Right lobe of liver (tissue), 6 donors: ENCODE data around the gene PSKH1. TPM values are rescaled to one million over a fixed set of nuclear protein-coding genes. Genes with fewer than 3 reads are reported as not detected.

Experiments
- ATAC-seq, 4 donors: fragments of 200-7000 bp; cut with Tn5 transposase; one replicate each; pipeline ENCODE4 v1.9.1; 2020; ENCODE audit warnings: mild to moderate bottlenecking in 4 of 4, moderate library complexity in 4 of 4
- DNase-seq, 3 donors: peaks; one replicate each; pipeline ENCODE4 v3.0.0-alpha.2; 2020
- H3K27ac ChIP-seq, 3 donors: fragments of 200-600 bp; one replicate each; pipeline ENCODE4 v1.8.0; 2022
- H3K27me3 ChIP-seq, 2 donors: fragments of 200-600 bp; one replicate each; pipeline ENCODE4 v1.8.0; 2022
- H3K36me3 ChIP-seq, 4 donors: fragments of 200-600 bp; sonication (generic) in 1 of 4; one replicate each; pipeline versions ENCODE4 v1.5.1 to v1.8.0; 2017 to 2022; ENCODE audit warnings: control low read depth in 1 of 4
- H3K4me1 ChIP-seq, 4 donors: fragments of 200-600 bp; sonication (generic) in 1 of 4; one replicate each; pipeline versions ENCODE4 v1.5.1 to v1.8.0; 2017 to 2022; ENCODE audit warnings: control low read depth in 1 of 4
- H3K4me3 ChIP-seq, 3 donors: fragments of 200-600 bp; one replicate each; pipeline ENCODE4 v1.8.0; 2022
- H3K9me3 ChIP-seq, 4 donors: fragments of 200-600 bp; sonication (generic) in 1 of 4; one replicate each; pipeline versions ENCODE4 v1.5.1 to v1.8.0; 2017 to 2022; ENCODE audit warnings: control low read depth in 1 of 4
- CTCF ChIP-seq, 4 donors: fragments of 200-600 bp in 3 of 4; fragments of 450-650 bp in 1 of 4; IDR thresholded peaks; one replicate each; pipeline versions ENCODE4 v1.5.1 to v1.8.0; 2016 to 2022; ENCODE audit warnings: antibody characterized with exemption in 4 of 4, mild to moderate bottlenecking in 2 of 4
- POLR2A ChIP-seq: fragments of 450-650 bp; IDR thresholded peaks from one replicate; pipeline ENCODE4 v1.6.1; 2017; ENCODE audit warnings: antibody characterized with exemption, mild to moderate bottlenecking
- WGBS: methylation state at CpG from one replicate; pipeline ENCODE4 v1.1.6; 2018; ENCODE audit warnings: low coverage, low lambda C conversion rate; ENCODE audit not compliant: insufficient coverage; ENCODE audit errors: missing lambda C conversion rate; 5-methylcytosine and 5-hydroxymethylcytosine counted together
- intact Hi-C, 2 donors: fragments of 100-400 bp; cut with DNase I; formaldehyde crosslinking; loops; one replicate each; pipeline versions ENCODE4 v1.11.2 to v1.14.1; 2022
- total RNA-seq, 6 experiments: library from RNA; depleted of rRNA in 2 of 6; stranded (reverse); fragments of >200 nt in 2 of 6; fragmentation: NEBNext Ultra II Directional in 3 of 6; extraction: Animal tissue kit (Norgen Biotek cat#: 25700) in 3 of 6; gene quantifications; one replicate each; pipeline versions ENCODE4 v1.1.0 to v1.2.4, GENCODE V29; 2016 to 2023
- donor health status: DM: no; HTN: yes; CAD: no.
- donor health status: DM: no; HTN: no; CAD: no.
- donor health status: DM: no; HTN: no; CAD: no.
- donor health status: DM: no; HTN: yes; CAD: no.
- donor health status: DM: no; HTN: yes; CAD: no.

The PSKH1 gene
- total RNA-seq, 6 experiments from 2014 or later: 6.7 to 22.6 (median 13.2) TPM

- DNase-seq: no peak
- WGBS: 100% methylated on average over 5 of the region's 20 CpGs
- Histone ChIP-seq H3K4me1 (peaks cover 0 to 24% (median 14%) of the 10 kb centered on the region in 4 donors), H3K27me3 (no peaks in the 10 kb centered on the region), H3K4me3 (no peak overlapping the region), H3K27ac (no peak overlapping the region), H3K9me3 (no peaks in the 10 kb centered on the region), H3K36me3 (peaks cover 0 to 36% (median 14%) of the 10 kb centered on the region in 4 donors)
- ATAC-seq: no peak
- TF ChIP-seq POLR2A: no peak
- no peak for TF ChIP-seq CTCF (IDR thresholded peaks at IDR 0.05)
- intact Hi-C loops: no loop called here
Measured at GRCh38 chr16:67946128-67946569, 53.1 kb downstream of the PSKH1 start.

GRCh38 chr16:67946966-67947558, 54.0 kb downstream of the PSKH1 start:
- Histone ChIP-seq H3K4me3 (no peak overlapping the region), H3K36me3 (peaks cover 0 to 41% (median 18%) of the 10 kb centered on the region in 4 donors), H3K27me3 (no peaks in the 10 kb centered on the region), H3K27ac (no peak overlapping the region), H3K9me3 (no peaks in the 10 kb centered on the region), H3K4me1 (peaks cover 0 to 17% (median 10%) of the 10 kb centered on the region in 4 donors)
- TF ChIP-seq CTCF (IDR thresholded peaks at IDR 0.05): no peak
- TF ChIP-seq POLR2A: no peak
- DNase-seq: no peak
- intact Hi-C loops: no loop called here
- no peak for ATAC-seq
- WGBS: no CpG with 5 or more reads among the region's 28 CpGs

GRCh38 chr16:67948015-67948414, 55.0 kb downstream of the PSKH1 start:
- 90% methylated on average over 12 of the region's 15 CpGs for WGBS

GRCh38 chr16:67949645-67950044, 56.6 kb downstream of the PSKH1 start:
- Histone ChIP-seq H3K9me3 (no peaks in the 10 kb centered on the region), H3K4me3 (no peak overlapping the region), H3K27ac (no peak overlapping the region), H3K27me3 (no peaks in the 10 kb centered on the region), H3K36me3 (peaks cover 0 to 43% (median 18%) of the 10 kb centered on the region in 4 donors), H3K4me1 (peaks cover 0 to 17% (median 11%) of the 10 kb centered on the region in 4 donors)
- DNase-seq: no peak
- TF ChIP-seq POLR2A (no peak), CTCF (IDR thresholded peaks at IDR 0.05) (no peak)
- no peak for ATAC-seq
- no CpG with 5 or more reads among the region's 11 CpGs for WGBS
- intact Hi-C loops: no loop called here

More at GRCh38 chr16:67948015-67948414, 55.0 kb downstream of the PSKH1 start:
- peaks cover 0 to 43% (median 18%) of the 10 kb centered on the region in 4 donors for H3K36me3 ChIP-seq
- H3K27ac ChIP-seq: no peak overlapping the region
- no peaks in the 10 kb centered on the region for H3K9me3 ChIP-seq
- intact Hi-C loops: no loop called here
- peaks cover 0 to 9% (median 6%) of the 10 kb centered on the region in 4 donors for H3K4me1 ChIP-seq
- no peak for ATAC-seq
- H3K27me3 ChIP-seq: no peaks in the 10 kb centered on the region
- H3K4me3 ChIP-seq: no peak overlapping the region
- no peak for DNase-seq
- TF ChIP-seq CTCF (IDR thresholded peaks at IDR 0.05) (no peak), POLR2A (no peak)
